Uterus (tissue), 4 donors: ENCODE measurements around the gene HDAC8. TPM values are rescaled to one million over a fixed set of nuclear protein-coding genes. Genes with fewer than 3 reads are reported as not detected.

Experiments used
- DNase-seq, 2 donors: peaks; one replicate each; pipeline ENCODE4 v3.0.0-alpha.2; 2019 to 2020
- H3K27ac ChIP-seq, 2 donors: fragments of 200-600 bp; sonication (generic); 1 replicate in 1 of 2; 2 replicates in 1 of 2; pipeline ENCODE4 v1.5.1; 2016 to 2018
- H3K27me3 ChIP-seq, 2 donors: fragments of 200-600 bp; sonication (generic); one replicate each; pipeline ENCODE4 v1.5.1; 2018 to 2019; ENCODE audit warnings: control low read depth in 1 of 2
- H3K36me3 ChIP-seq, 2 donors: fragments of 200-600 bp; sonication (generic); one replicate each; pipeline ENCODE4 v1.5.1; 2019; ENCODE audit warnings: control low read depth in 1 of 2
- H3K4me1 ChIP-seq, 2 donors: fragments of 200-600 bp; sonication (generic); one replicate each; pipeline ENCODE4 v1.5.1; 2018 to 2019; ENCODE audit warnings: control low read depth in 1 of 2
- H3K4me3 ChIP-seq, 2 donors: fragments of 200-600 bp; sonication (generic); 1 replicate in 1 of 2; 2 replicates in 1 of 2; pipeline ENCODE4 v1.5.1; 2018 to 2019; ENCODE audit warnings: mild to moderate bottlenecking in 1 of 2
- H3K9me3 ChIP-seq, 2 donors: fragments of 200-600 bp; sonication (generic); one replicate each; pipeline ENCODE4 v1.5.1; 2019; ENCODE audit warnings: control low read depth in 1 of 2
- POLR2A ChIP-seq, 2 donors: fragments of 450-650 bp; IDR thresholded peaks; one replicate each; pipeline ENCODE4 v1.6.1; 2016; ENCODE audit warnings: antibody characterized with exemption in 2 of 2, mild to moderate bottlenecking in 1 of 2, moderate library complexity in 1 of 2
- intact Hi-C: fragments of 100-400 bp; cut with DNase I; formaldehyde crosslinking; loops from one replicate; pipeline ENCODE4 v1.15.1; 2023; ENCODE audit warnings: low total_unique reads
- total RNA-seq, 4 donors: library from RNA; depleted of rRNA in 3 of 4; stranded (reverse); fragments of >200 nt in 3 of 4; gene quantifications; one replicate each; pipeline versions ENCODE4 v1.1.0 to v1.2.4, GENCODE V29; 2014 to 2023
- TF ChIP-seq, protein P1 (sequence below), 4 experiments: fragments of 200-600 bp in 2 of 4; fragments of 450-650 bp in 2 of 4; sonication (generic) in 2 of 4; IDR thresholded peaks; one replicate each; pipeline ENCODE4 v1.5.1; 2016 to 2019; ENCODE audit warnings: antibody characterized with exemption in 4 of 4, mild to moderate bottlenecking in 2 of 4, moderate library complexity in 1 of 4
- donor health status: DM: yes; HTN: yes; CAD: no.

HDAC8 gene
- total RNA-seq, 4 donors from 2014 or later: 16.2 to 138 (median 43.1) TPM

DNA sequence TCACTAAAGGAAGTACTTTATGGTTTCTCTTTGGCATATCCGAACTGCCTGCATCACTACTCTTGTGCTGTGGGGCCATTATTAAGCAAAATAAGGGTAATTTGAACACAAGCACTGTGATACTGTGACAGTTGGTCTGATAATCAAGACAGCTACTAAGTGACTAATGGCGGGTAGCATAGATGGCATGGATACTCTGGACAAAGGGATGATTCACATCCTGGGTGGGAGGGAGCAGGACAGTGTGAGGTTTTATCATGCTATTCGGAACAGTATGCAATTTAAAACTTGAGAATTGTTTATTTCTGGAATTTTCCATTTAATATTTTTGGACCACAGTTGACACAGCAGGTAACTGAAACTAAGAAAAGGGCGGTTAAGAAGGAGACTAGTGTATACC, 214.3 kb downstream of the HDAC8 start:
- H3K27me3 ChIP-seq: no peaks in the 10 kb centered on the region
- TF ChIP-seq, protein P1, sequence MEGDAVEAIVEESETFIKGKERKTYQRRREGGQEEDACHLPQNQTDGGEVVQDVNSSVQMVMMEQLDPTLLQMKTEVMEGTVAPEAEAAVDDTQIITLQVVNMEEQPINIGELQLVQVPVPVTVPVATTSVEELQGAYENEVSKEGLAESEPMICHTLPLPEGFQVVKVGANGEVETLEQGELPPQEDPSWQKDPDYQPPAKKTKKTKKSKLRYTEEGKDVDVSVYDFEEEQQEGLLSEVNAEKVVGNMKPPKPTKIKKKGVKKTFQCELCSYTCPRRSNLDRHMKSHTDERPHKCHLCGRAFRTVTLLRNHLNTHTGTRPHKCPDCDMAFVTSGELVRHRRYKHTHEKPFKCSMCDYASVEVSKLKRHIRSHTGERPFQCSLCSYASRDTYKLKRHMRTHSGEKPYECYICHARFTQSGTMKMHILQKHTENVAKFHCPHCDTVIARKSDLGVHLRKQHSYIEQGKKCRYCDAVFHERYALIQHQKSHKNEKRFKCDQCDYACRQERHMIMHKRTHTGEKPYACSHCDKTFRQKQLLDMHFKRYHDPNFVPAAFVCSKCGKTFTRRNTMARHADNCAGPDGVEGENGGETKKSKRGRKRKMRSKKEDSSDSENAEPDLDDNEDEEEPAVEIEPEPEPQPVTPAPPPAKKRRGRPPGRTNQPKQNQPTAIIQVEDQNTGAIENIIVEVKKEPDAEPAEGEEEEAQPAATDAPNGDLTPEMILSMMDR (IDR thresholded peaks at IDR 0.05): no peak
- no peak for TF ChIP-seq POLR2A (IDR thresholded peaks at IDR 0.05)
- no peaks in the 10 kb centered on the region for H3K36me3 ChIP-seq
- no peak overlapping the region for H3K27ac ChIP-seq
- no peaks in the 10 kb centered on the region for H3K4me1 ChIP-seq
- H3K4me3 ChIP-seq: no peak overlapping the region
- intact Hi-C loops: no loop called here
- no peaks in the 10 kb centered on the region for H3K9me3 ChIP-seq
- DNase-seq: no peak

DNA sequence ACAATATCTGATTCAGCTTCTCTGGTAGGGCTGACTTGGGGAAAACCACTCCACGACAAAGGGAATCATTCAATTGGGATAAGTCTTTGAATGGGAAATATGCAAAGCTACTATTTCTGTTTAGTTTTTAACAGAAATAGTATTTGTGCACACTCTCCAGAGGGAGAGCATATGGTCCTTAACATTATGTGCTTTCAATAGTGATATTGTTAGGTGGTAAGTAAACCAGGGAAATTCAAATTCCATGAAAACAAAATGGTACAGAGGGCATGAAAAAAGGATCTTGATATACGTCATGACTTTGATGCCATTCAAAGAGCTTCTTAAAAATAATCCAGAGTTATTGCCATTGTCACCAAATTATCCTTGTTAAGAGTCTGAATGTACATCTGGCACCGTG, 219.9 kb downstream of the HDAC8 start:
- no peaks in the 10 kb centered on the region for H3K9me3 ChIP-seq

DNA sequence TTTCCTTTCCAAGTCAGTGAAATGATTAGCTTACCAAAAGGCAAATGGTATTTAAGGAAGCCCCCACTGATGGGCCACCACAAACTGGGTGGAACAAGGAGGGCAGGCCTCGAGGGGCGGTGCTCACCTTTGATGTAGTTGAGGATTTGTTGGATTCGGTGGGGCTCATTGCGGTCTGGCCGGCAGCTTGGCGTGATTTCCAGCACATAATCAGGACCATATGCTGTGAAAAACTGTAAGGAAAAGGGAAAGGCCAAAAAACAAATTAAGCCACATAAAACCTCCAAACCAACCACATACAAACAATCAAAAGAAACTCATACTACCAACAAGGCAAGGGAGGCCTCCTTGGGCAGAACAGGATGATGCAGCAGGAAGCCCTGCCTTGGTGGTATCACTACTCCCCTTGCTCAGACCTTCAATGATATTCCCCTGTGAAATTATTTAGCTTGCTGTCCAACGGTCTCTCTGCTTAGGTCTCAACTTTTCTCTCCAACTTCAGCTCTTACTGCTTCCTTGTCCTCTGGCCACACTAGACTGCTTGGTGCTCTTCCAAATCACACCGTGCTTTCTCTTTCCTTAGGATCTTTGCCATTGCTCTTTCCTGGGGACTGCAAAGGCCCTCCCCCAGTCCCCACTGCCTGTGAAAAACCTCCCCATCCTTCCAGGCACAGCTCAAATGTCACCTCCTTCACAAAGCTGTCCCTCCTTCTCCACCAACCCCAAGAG, 220.9 kb downstream of the HDAC8 start:
- Histone ChIP-seq H3K9me3 (no peaks in the 10 kb centered on the region), H3K36me3 (no peaks in the 10 kb centered on the region)
- DNase-seq: peak in 1 of 2 donors; percentile 17

More for the DNA sequence above, 219.9 kb downstream of the HDAC8 start:
- no peak for DNase-seq
- Histone ChIP-seq H3K36me3 (no peaks in the 10 kb centered on the region), H3K4me3 (no peak overlapping the region), H3K4me1 (no peaks in the 10 kb centered on the region), H3K27ac (no peak overlapping the region), H3K27me3 (no peaks in the 10 kb centered on the region)
- TF ChIP-seq, protein P1 (IDR thresholded peaks at IDR 0.05): no peak
- no peak for TF ChIP-seq POLR2A (IDR thresholded peaks at IDR 0.05)
- intact Hi-C loops: no loop called here

DNA sequence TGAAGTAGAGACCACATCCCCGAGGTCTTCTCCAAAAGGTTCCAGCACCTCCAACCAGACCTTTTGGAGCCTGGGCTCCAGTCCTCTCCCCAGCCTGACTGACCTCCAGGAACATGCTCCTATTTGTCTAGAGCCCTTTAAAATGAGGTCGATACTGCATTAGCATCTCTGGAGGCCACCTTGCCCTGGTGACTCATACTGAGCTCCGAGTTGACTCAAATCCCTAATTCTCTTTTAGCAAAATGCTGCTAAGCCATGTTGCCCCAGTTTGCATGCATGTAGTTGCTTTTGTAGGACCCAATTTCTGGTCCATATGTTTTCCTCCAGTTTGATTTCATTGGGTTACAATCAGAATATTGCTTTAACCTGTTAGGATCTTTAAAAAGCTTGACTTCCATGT, 223.5 kb downstream of the HDAC8 start:
- H3K4me1 ChIP-seq: no peaks in the 10 kb centered on the region
- H3K36me3 ChIP-seq: no peaks in the 10 kb centered on the region
- H3K27me3 ChIP-seq: no peaks in the 10 kb centered on the region
- H3K4me3 ChIP-seq: no peak overlapping the region
- DNase-seq: no peak
- no peak overlapping the region for H3K27ac ChIP-seq
- H3K9me3 ChIP-seq: no peaks in the 10 kb centered on the region
- TF ChIP-seq, protein P1 (IDR thresholded peaks at IDR 0.05): no peak
- no peak for TF ChIP-seq POLR2A (IDR thresholded peaks at IDR 0.05)
- intact Hi-C loops: no loop called here

More for the DNA sequence above, 220.9 kb downstream of the HDAC8 start:
- no peak overlapping the region for H3K4me3 ChIP-seq
- TF ChIP-seq, protein P1 (IDR thresholded peaks at IDR 0.05): no peak
- TF ChIP-seq POLR2A (IDR thresholded peaks at IDR 0.05): no peak
- H3K27ac ChIP-seq: no peak overlapping the region
- no peaks in the 10 kb centered on the region for H3K27me3 ChIP-seq
- intact Hi-C loops: no loop called here
- no peaks in the 10 kb centered on the region for H3K4me1 ChIP-seq

DNA sequence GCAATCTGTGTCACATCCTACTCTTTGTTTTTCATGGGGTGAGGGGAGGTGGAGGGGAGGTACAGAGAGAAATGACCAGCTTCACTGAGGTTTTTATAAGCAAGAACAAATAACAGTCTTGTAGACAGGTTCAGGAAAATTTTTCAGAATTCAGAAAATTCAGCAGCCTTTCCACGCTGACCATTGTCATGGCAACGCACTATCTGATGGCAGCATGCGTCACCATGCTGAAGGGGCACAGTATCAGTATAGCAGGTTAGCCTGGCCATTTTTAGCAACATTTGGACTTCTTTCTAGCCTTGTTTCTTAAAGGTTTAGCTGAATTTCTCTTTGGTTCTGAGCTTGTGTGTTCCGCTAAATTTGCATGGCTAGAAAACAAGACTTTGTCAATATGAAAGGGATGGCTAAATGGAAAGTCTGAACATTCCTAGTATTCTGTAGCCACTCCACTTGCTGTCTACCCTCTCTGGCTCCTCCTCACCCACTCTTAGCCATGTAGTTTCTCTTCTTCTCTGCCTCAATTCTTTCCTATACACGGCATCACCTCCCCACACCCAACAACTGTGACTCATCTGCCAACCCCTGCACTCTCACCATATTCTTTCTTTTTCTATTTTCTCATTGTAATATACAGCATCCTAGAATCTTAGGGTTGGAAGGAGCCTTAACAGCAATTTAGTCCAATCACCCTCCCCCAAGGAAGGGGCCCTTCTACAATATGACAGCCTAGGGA, 224.2 kb downstream of the HDAC8 start:
- DNase-seq: no peak
- intact Hi-C loops: no loop called here
- no peaks in the 10 kb centered on the region for H3K27me3 ChIP-seq
- H3K9me3 ChIP-seq: no peaks in the 10 kb centered on the region
- no peaks in the 10 kb centered on the region for H3K36me3 ChIP-seq
- TF ChIP-seq, protein P1 (IDR thresholded peaks at IDR 0.05): no peak
- no peak for TF ChIP-seq POLR2A (IDR thresholded peaks at IDR 0.05)
- no peak overlapping the region for H3K4me3 ChIP-seq
- H3K4me1 ChIP-seq: no peaks in the 10 kb centered on the region
- no peak overlapping the region for H3K27ac ChIP-seq
